GM12878 (cell line): Measurements from ENCODE around the gene ADAM11. TPM values are rescaled to one million over a fixed set of nuclear protein-coding genes. Genes with fewer than 3 reads are reported as not detected.

Experiments
- ATAC-seq: fragments of 200-7000 bp; cut with Tn5 transposase; 3 replicates; pipeline ENCODE4 v1.9.1; 2020; ENCODE audit warnings: mild to moderate bottlenecking, moderate library complexity
- BruUV-seq: library from RNA; stranded (reverse); fragments of 400-500 nt; replicated peaks from 2 replicates; lab custom pipeline; 2021; lab: Mats Ljungman, UMichigan
- CTCF ChIA-PET: fragments of 300-600 bp; sonication (Branson Sonifier 250); formaldehyde crosslinking; extraction: SDS; loops from one replicate; lab custom pipeline; 2021; ENCODE audit warnings: inconsistent platforms; lab: Yijun Ruan, JAX
- POLR2A ChIA-PET: fragments of 350-600 bp; formaldehyde crosslinking; extraction: SDS; loops from one replicate; lab custom pipeline; 2021; ENCODE audit warnings: inconsistent platforms; lab: Charles Lee
- RAD21 ChIA-PET: fragments of 300-600 bp; sonication (Branson Sonifier 250); formaldehyde crosslinking; loops from one replicate; lab custom pipeline; 2023; ENCODE audit warnings: antibody characterized with exemption; ENCODE audit not compliant: unreplicated experiment; lab: Charles Lee
- SMC1A ChIA-PET: fragments of 300-600 bp; sonication (Branson Sonifier 250); formaldehyde crosslinking; loops from one replicate; lab custom pipeline; 2023; ENCODE audit not compliant: unreplicated experiment, uncharacterized antibody; lab: Charles Lee
- DNase-seq: peaks from one replicate; pipeline ENCODE4 v3.0.0-alpha.2; 2011; ENCODE audit warnings: low read depth, low spot score
- FAIRE-seq: peaks from 3 replicates; lab custom pipeline; 2011; peaks lifted over from hg19 to GRCh38; lab: Jason Lieb, UNC
- H2AFZ ChIP-seq: 2 replicates; pipeline ENCODE4 v1.6.0; 2011; ENCODE audit warnings: low read depth, low read length, control low read depth; ENCODE audit not compliant: control insufficient read depth
- H3K27ac ChIP-seq: 2 replicates; pipeline ENCODE4 v1.5.1; 2011; ENCODE audit warnings: control low read depth; ENCODE audit not compliant: control insufficient read depth, insufficient read depth
- H3K27me3 ChIP-seq, 2 experiments: replicated peaks in 1 of 2; 2 replicates each; pipeline versions ENCODE4 v1.6.0 to v1.6.1; 2011; ENCODE audit warnings: low read length in 1 of 2; ENCODE audit not compliant: control insufficient read depth in 2 of 2, insufficient read depth in 2 of 2
- H3K36me3 ChIP-seq, 2 experiments: 2 replicates each; pipeline ENCODE4 v1.5.1; 2011; ENCODE audit warnings: low read length in 1 of 2; ENCODE audit not compliant: control insufficient read depth in 2 of 2, insufficient read depth in 2 of 2
- H3K4me1 ChIP-seq: 2 replicates; pipeline ENCODE4 v1.6.1; 2011; ENCODE audit warnings: mild to moderate bottlenecking, low read length, moderate library complexity, mixed read lengths; ENCODE audit not compliant: control insufficient read depth, insufficient read depth
- H3K4me2 ChIP-seq: 2 replicates; pipeline ENCODE4 v1.6.0; 2011; ENCODE audit warnings: control low read depth; ENCODE audit not compliant: control insufficient read depth, insufficient read depth
- H3K4me3 ChIP-seq: fragments of 200-600 bp; sonication (generic); 2 replicates; pipeline ENCODE4 v1.5.1; 2016
- H3K79me2 ChIP-seq: 2 replicates; pipeline ENCODE4 v1.6.0; 2011; ENCODE audit warnings: low read length; ENCODE audit not compliant: control insufficient read depth, insufficient read depth
- H3K9ac ChIP-seq: 2 replicates; pipeline ENCODE4 v1.8.0; 2011; ENCODE audit warnings: low read length, control low read depth, mixed read lengths; ENCODE audit not compliant: control insufficient read depth, insufficient read depth
- H3K9me3 ChIP-seq: replicated peaks from 3 replicates; pipeline ENCODE4 v1.5.1; 2011; ENCODE audit warnings: mild to moderate bottlenecking, low read length; ENCODE audit not compliant: control insufficient read depth, insufficient read depth
- H4K20me1 ChIP-seq: 2 replicates; pipeline ENCODE4 v1.6.0; 2011; ENCODE audit not compliant: control insufficient read depth, insufficient read depth
- ATF2 ChIP-seq: IDR thresholded peaks from 2 replicates; pipeline ENCODE4 v1.6.1; 2012; ENCODE audit warnings: low read length, inconsistent platforms
- BHLHE40 ChIP-seq, 2 experiments: fragments of 450-650 bp in 1 of 2; IDR thresholded peaks; 2 replicates each; pipeline ENCODE4 v1.6.1; 2011 to 2017; ENCODE audit warnings: low read depth in 2 of 2, borderline replicate concordance in 1 of 2, improper control_type of control experiment in 1 of 2, low read length in 1 of 2, mild to moderate bottlenecking in 1 of 2
- CBX3 ChIP-seq: fragments of 200-600 bp; sonication (generic); IDR thresholded peaks from 2 replicates; pipeline ENCODE4 v1.6.1; 2016; ENCODE audit warnings: low read depth, borderline replicate concordance
- CTCF ChIP-seq, 3 experiments: IDR thresholded peaks in 2 of 3; conservative IDR thresholded peaks in 1 of 3; 2 replicates each; pipeline ENCODE4 v1.5.1; 2011; ENCODE audit warnings: low read depth in 3 of 3, low read length in 3 of 3, mild to moderate bottlenecking in 3 of 3, control low read depth in 2 of 3, moderate library complexity in 2 of 3, inconsistent platforms in 1 of 3, mixed read lengths in 1 of 3; ENCODE audit not compliant: control insufficient read depth in 2 of 3, insufficient read depth in 1 of 3; ENCODE audit errors: extremely low read depth in 1 of 3
- JUND ChIP-seq: IDR thresholded peaks from 2 replicates; pipeline ENCODE4 v1.6.1; 2012; ENCODE audit warnings: low read depth, mild to moderate bottlenecking, low read length, improper control_type of control experiment, moderate library complexity
- LARP7 ChIP-seq: fragments of 450-650 bp; IDR thresholded peaks from 2 replicates; pipeline ENCODE4 v1.6.1; 2017; ENCODE audit warnings: mild to moderate bottlenecking
- POLR2A ChIP-seq: IDR thresholded peaks from 2 replicates; pipeline ENCODE4 v1.6.1; 2011; ENCODE audit warnings: low read depth, mild to moderate bottlenecking, low read length
- RUNX3 ChIP-seq: IDR thresholded peaks from 2 replicates; pipeline ENCODE4 v1.6.1; 2012; ENCODE audit warnings: low read length, inconsistent platforms
- SREBF2 ChIP-seq: IDR thresholded peaks from 2 replicates; pipeline ENCODE4 v1.6.1; 2012; ENCODE audit warnings: mild to moderate bottlenecking, low read length
- SRF ChIP-seq, 2 experiments: IDR thresholded peaks; 2 replicates each; pipeline ENCODE4 v1.6.1; 2011; ENCODE audit warnings: low read depth in 2 of 2, low read length in 2 of 2, mild to moderate bottlenecking in 1 of 2, moderate library complexity in 1 of 2
- STAT3 ChIP-seq: IDR thresholded peaks from 2 replicates; pipeline ENCODE4 v1.6.1; 2011; ENCODE audit warnings: low read depth, low read length, improper control_type of control experiment
- ZBTB33 ChIP-seq: fragments of 450-650 bp; IDR thresholded peaks from 2 replicates; pipeline ENCODE4 v1.6.1; 2017; ENCODE audit warnings: mild to moderate bottlenecking
- WGBS: methylation state at CpG from one replicate; pipeline ENCODE4 v1.1.6; 2016; ENCODE audit warnings: low lambda C conversion rate; ENCODE audit not compliant: insufficient replicate concordance, insufficient coverage; ENCODE audit errors: missing lambda C conversion rate; 5-methylcytosine and 5-hydroxymethylcytosine counted together
- in situ Hi-C: fragments of 300-500 bp; cut with MboI; formaldehyde crosslinking; loops from 9 replicates; pipeline ENCODE4 v1.14.3; 2018; ENCODE audit warnings: mixed read lengths
- intact Hi-C: fragments of 100-400 bp; cut with micrococcal nuclease; formaldehyde crosslinking; loops from one replicate; pipeline ENCODE4 v1.14.2; 2022; ENCODE audit not compliant: unreplicated experiment
- polyA plus RNA-seq, 11 experiments: library from polyadenylated mRNA; depleted of rRNA in 4 of 11; unstranded in 6 of 11; stranded (reverse) in 5 of 11; fragments of >200 nt; fragmentation: Nextera tagmentation in 4 of 11; fragmentation: Illumina TruSeq in 1 of 11; extraction: Ambion mirVana in 4 of 11; extraction: Trizol in 1 of 11; gene quantifications; 1 replicate in 1 of 11; 2 replicates in 10 of 11; pipeline versions ENCODE4 v1.2.1 to v1.2.3, GENCODE V29; 2011 to 2016; ENCODE audit warnings: inconsistent platforms in 2 of 11, missing spikeins in 2 of 11, low read depth in 1 of 11
- total RNA-seq, 4 experiments: library from RNA; depleted of rRNA in 3 of 4; stranded (reverse); fragments of >200 nt in 3 of 4; fragmentation: Illumina TruSeq in 1 of 4; extraction: Trizol in 1 of 4; gene quantifications; 2 replicates each; pipeline versions ENCODE4 v1.2.1 to v1.2.3, GENCODE V29; 2013 to 2021

ADAM11 gene
- total and polyA plus RNA-seq, 10 of the 15 experiments (the other 5 are each of a cell fraction or from before 2014, with no cell fraction given): 0.03 to 0.37 (median 0.06) TPM; not detected in 3

DNA sequence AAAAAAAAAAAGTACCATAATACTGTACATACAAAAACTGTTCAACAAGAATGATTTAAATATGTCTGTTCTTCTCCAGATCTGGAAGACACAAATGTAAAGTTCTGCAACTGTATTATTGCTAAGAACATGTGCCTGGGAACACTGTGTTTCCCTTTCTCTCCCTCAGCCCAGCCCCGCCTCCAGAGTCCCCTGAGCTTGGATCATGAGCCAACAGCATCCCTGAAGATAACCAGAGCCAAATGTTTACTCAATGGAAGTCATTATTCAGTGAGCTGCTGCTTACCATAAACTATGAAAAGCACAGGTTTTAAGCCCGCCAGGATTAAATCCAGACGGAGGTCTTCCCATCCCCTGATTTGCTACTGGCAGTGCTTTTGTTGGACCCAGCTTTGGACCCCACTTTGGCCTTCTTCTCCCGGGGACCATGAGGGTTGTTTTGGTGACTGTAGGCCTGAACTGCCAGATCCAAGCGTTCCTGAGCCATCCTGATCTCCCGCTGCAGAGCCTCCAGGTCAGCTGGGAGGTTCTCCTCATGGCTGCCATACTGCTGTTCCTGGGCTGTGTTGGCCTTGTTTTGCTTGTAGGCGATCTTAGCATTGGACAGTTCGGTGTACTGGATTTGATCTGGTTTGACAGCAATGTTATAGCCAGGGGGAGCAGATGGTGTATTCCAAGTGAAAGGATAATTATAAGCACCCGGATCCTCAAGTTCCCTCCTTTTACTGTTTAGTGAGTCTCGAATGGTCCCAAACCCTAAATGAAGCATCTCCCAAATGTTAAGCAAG lies 45.7 kb downstream of the ADAM11 start:
- ChIA-PET CTCF (interaction anchor here (2.1 kb wide), 1 partner anchor 10 kb away, joined by 5 read pairs; no protein-coding TSS in a partner anchor), SMC1A (no interaction called here), RAD21 (no interaction called here), POLR2A (no interaction called here)
- FAIRE-seq: no peak
- Histone ChIP-seq H2AFZ (no peak overlapping the region), H3K9me3 (no peaks in the 10 kb centered on the region), H3K4me2 (no peak overlapping the region), H3K4me3 (no peak overlapping the region), H3K79me2 (no peaks in the 10 kb centered on the region), H4K20me1 (no peaks in the 10 kb centered on the region), H3K36me3 (no peaks in the 10 kb centered on the region), H3K27me3 (no peaks in the 10 kb centered on the region), H3K4me1 (no peaks in the 10 kb centered on the region), H3K27ac (no peak overlapping the region), H3K9ac (no peak overlapping the region)
- WGBS: 89% methylated on average over 10 of the region's 10 CpGs
- intact Hi-C loops (no loop called here), in situ Hi-C loops (no loop called here)
- no peak for DNase-seq
- TF ChIP-seq CTCF (IDR thresholded peaks at IDR 0.05 in 2 of 3, conservative IDR thresholded peaks at IDR 0.05 in 1 of 3; ENCODE audit: control insufficient read depth in 2 of 3, extremely low read depth in 1 of 3, insufficient read depth in 1 of 3, low read depth in 3 of 3, low read length in 3 of 3) (no peak), CBX3 (no peak), LARP7 (no peak), SRF (IDR thresholded peaks at IDR 0.05; ENCODE audit: low read depth in 2 of 2, low read length in 2 of 2) (no peak), ZBTB33 (no peak), RUNX3 (no peak), JUND (no peak), STAT3 (no peak), SREBF2 (no peak), BHLHE40 (IDR thresholded peaks at IDR 0.05; ENCODE audit: borderline replicate concordance in 1 of 2, low read depth in 2 of 2, low read length in 1 of 2) (no peak), POLR2A (no peak), ATF2 (no peak)
- no peak for ATAC-seq
- BruUV-seq: no TSS peak
